RWPE1 (cell line): Measurements from ENCODE around the gene EME1.
"Not testable (repeated sequence)": the region's sequence is repeated elsewhere in the genome, so short reads cannot be mapped to it uniquely, and the experiment has no call there.

Experiments used
- CTCF ChIA-PET: fragments of 350-600 bp; sonication (Branson Sonifier 250); formaldehyde crosslinking; extraction: SDS; loops from one replicate; lab custom pipeline; 2021; lab: Yijun Ruan, JAX
- POLR2A ChIA-PET: fragments of 400-600 bp; formaldehyde crosslinking; extraction: SDS; loops from one replicate; lab custom pipeline; 2020; ENCODE audit warnings: antibody characterized with exemption; ENCODE audit not compliant: low non-redundant PET; lab: Yijun Ruan, JAX
- DNase-seq: peaks from one replicate; pipeline ENCODE4 v3.0.0; 2012; ENCODE audit warnings: low spot score
- H3K27ac ChIP-seq: fragments of 450-650 bp; 2 replicates; pipeline ENCODE4 v1.5.1; 2017
- CTCF ChIP-seq: fragments of 450-650 bp; conservative IDR thresholded peaks from 2 replicates; pipeline ENCODE4 v1.5.1; 2017; ENCODE audit warnings: low read depth, mild to moderate bottlenecking

Gene EME1

DNA sequence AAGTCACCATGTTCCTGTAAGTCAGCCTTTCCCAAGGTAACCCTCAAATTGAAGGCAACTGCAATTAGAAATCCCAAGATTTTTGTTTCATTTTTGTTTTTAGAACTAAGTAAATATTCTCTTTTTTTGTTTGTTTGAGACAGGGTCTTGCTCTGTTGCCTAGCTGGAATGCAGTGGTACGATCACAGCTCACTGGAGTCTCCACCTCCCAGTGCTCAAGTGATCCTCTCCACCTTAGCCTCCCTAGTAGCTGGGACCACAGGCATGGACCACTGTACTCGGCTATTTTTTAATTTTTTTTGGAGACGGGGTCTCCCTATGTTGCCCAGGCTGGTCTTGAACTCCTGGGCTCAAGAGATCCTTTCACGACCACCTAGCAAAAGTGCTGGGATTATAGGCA is 34.9 kb downstream of the EME1 start:
- DNase-seq, result no peak
- ChIA-PET CTCF (interaction anchor here (2.2 kb wide), 1 partner anchor 10 kb away, joined by 13 read pairs; the partner anchor contains the start of gene LRRC59), POLR2A (no interaction called here)
- no peak for TF ChIP-seq CTCF
- no peak overlapping the region for H3K27ac ChIP-seq

GRCh38 chr17:50412188-50412732 is 39.2 kb downstream of the EME1 start:
- TF ChIP-seq CTCF, result no peak
- ChIA-PET CTCF (no interaction called here), POLR2A (no interaction called here)
- DNase-seq, result no peak
- H3K27ac ChIP-seq, result no peak overlapping the region

- no peak overlapping the region for H3K27ac ChIP-seq
- ChIA-PET POLR2A (no interaction called here), CTCF (no interaction called here)
- no peak for DNase-seq
- no peak for TF ChIP-seq CTCF
These were observed 41.8 kb downstream of the EME1 start for GRCh38 chr17:50414808-50415207.

- CTCF ChIA-PET, POLR2A ChIA-PET, DNase-seq: not testable (repeated sequence)
These were observed 46.5 kb downstream of the EME1 start for GRCh38 chr17:50419577-50419976.

DNA sequence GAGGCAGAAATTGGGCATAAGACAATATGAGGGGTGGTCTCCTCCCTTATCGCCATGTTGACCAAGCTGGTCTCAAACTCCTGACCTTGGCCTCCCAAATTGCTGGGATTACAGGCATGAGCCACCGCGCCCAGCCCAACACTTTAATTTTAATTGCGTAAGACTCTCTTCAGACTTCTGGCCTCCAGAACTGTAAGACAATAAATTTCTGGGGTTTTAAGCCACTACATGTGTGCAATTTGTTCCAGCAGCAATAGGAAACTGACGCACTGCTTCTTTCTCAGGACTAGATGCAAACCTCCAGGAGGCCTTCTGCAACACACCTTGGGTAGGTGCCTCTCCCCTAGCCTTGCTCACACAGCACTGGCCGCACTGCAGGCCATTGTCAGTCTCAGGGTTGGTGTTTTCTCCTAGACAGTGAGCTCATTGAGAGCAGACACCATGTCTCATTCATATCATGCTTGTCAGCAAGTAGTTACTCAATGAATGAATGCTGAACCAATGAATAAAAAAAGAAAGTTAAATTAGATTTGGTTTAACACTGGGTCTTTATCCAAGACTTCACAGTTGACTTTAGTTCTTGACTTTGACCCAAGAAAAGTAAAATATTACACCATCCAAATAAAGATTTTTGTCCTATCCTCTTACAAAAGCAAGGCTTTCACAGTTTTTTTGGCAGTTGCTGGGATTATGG is 47.5 kb downstream of the EME1 start:
- no peak for TF ChIP-seq CTCF
- DNase-seq, result no peak
- CTCF ChIA-PET, result interaction anchor here (0.6 kb wide), 1 partner anchor 616 kb away, joined by 3 read pairs; no protein-coding TSS in a partner anchor
- no peak overlapping the region for H3K27ac ChIP-seq
- POLR2A ChIA-PET, result no interaction called here

More at GRCh38 chr17:50419577-50419976, 46.5 kb downstream of the EME1 start:
- not testable (repeated sequence) for H3K27ac ChIP-seq

DNA sequence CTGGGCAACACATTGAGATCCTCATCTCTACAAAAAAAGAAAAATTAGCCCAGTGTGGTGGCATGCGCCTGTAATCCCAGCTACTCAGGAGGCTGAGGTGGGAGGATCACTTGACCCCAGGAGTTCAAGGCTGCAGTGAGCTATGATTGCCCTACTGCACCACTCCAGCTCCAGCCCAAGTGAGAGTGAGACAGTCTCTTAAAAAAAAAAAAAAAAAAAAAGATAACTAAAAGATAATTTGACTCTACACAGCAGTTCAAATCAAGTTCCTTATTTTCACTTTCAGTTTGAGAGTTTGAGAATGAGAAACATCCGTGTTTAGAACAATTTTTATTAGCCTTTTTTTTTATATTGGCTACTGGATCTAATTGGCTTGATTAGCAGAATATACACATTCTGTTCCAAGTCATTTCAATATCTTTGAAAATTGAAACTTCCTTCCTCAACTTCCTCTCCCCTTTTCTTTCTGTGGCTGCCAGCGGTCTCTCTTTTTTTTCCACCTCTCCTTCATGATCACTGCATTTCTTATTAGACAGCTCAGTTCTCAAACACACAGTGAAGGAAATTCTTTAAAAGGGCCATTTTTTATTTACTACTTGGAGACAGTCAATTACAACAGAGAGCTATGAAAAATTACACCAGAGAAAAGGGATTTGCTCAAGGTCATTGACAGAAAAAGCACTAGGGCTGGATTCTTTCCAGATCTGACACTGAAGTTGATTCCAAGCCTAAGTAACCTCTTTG is 48.5 kb downstream of the EME1 start:
- TF ChIP-seq CTCF, result no peak
- ChIA-PET CTCF (interaction anchor here (0.8 to 1.5 kb wide), 2 partner anchors 24 to 30 kb away, joined by 3 to 7 read pairs; partner anchors contain the start of gene LRRC59), POLR2A (no interaction called here)
- H3K27ac ChIP-seq, result no peak overlapping the region
- no peak for DNase-seq
